ENCODE results near the gene USP40.

The USP40 gene

GRCh38 chr2:233446606-233447305 lies 119.8 kb downstream of the USP40 start:
- DNase-seq (ENCODE audit: low read depth) = no peak
- H3K4me3 ChIP-seq (ENCODE audit: low read depth, low read length) = no peak overlapping the region
- no peak for TF ChIP-seq CTCF (IDR thresholded peaks at IDR 0.05; ENCODE audit: insufficient read depth, low read depth, low read length, missing control alignments)

- no peak for DNase-seq (ENCODE audit: low read depth)
- H3K4me3 ChIP-seq (ENCODE audit: low read depth, low read length) = no peak overlapping the region
- no peak for TF ChIP-seq CTCF (IDR thresholded peaks at IDR 0.05; ENCODE audit: insufficient read depth, low read depth, low read length, missing control alignments)
Observed at GRCh38 chr2:233446121-233446520, 120.5 kb downstream of the USP40 start.

- TF ChIP-seq CTCF (IDR thresholded peaks at IDR 0.05; ENCODE audit: insufficient read depth, low read depth, low read length, missing control alignments) = no peak
- no peak overlapping the region for H3K4me3 ChIP-seq (ENCODE audit: low read depth, low read length)
Observed at GRCh38 chr2:233445152-233445830, 121.3 kb downstream of the USP40 start.

GRCh38 chr2:233444501-233444900 lies 122.1 kb downstream of the USP40 start:
- no peak for TF ChIP-seq CTCF (IDR thresholded peaks at IDR 0.05; ENCODE audit: insufficient read depth, low read depth, low read length, missing control alignments)
- no peak overlapping the region for H3K4me3 ChIP-seq (ENCODE audit: low read depth, low read length)
- no peak for DNase-seq (ENCODE audit: low read depth)

More at GRCh38 chr2:233445152-233445830, 121.3 kb downstream of the USP40 start:
- DNase-seq (ENCODE audit: low read depth) = no peak

- TF ChIP-seq CTCF (IDR thresholded peaks at IDR 0.05; ENCODE audit: insufficient read depth, low read depth, low read length, missing control alignments) = peak; percentile 78
- no peak overlapping the region for H3K4me3 ChIP-seq (ENCODE audit: low read depth, low read length)
- peak; percentile 88 for DNase-seq (ENCODE audit: low read depth)
Observed at GRCh38 chr2:233443511-233444183, 122.9 kb downstream of the USP40 start.

- no peak for DNase-seq (ENCODE audit: low read depth)
- no peak for TF ChIP-seq CTCF (IDR thresholded peaks at IDR 0.05; ENCODE audit: insufficient read depth, low read depth, low read length, missing control alignments)
- H3K4me3 ChIP-seq (ENCODE audit: low read depth, low read length) = no peak overlapping the region
Observed at GRCh38 chr2:233442028-233442310, 124.6 kb downstream of the USP40 start.
